Measurements from ENCODE around the gene MAP4K1.
"Not testable (repeated sequence)": the region's sequence is repeated elsewhere in the genome, so short reads cannot be mapped to it uniquely, and the experiment has no call there.

MAP4K1 gene

GRCh38 chr19:38561053-38561606 is 56.6 kb downstream of the MAP4K1 start:
- no peak overlapping the region for H3K4me3 ChIP-seq (ENCODE audit: low read depth in 1 of 2, low read length in 1 of 2)
- H3K4me1 ChIP-seq (ENCODE audit: control insufficient read depth in 1 of 2, insufficient read depth in 1 of 2, low read depth in 1 of 2, low read length in 1 of 2), result no peaks in the 10 kb centered on the region
- no peak for TF ChIP-seq CTCF (IDR thresholded peaks at IDR 0.05)

DNA sequence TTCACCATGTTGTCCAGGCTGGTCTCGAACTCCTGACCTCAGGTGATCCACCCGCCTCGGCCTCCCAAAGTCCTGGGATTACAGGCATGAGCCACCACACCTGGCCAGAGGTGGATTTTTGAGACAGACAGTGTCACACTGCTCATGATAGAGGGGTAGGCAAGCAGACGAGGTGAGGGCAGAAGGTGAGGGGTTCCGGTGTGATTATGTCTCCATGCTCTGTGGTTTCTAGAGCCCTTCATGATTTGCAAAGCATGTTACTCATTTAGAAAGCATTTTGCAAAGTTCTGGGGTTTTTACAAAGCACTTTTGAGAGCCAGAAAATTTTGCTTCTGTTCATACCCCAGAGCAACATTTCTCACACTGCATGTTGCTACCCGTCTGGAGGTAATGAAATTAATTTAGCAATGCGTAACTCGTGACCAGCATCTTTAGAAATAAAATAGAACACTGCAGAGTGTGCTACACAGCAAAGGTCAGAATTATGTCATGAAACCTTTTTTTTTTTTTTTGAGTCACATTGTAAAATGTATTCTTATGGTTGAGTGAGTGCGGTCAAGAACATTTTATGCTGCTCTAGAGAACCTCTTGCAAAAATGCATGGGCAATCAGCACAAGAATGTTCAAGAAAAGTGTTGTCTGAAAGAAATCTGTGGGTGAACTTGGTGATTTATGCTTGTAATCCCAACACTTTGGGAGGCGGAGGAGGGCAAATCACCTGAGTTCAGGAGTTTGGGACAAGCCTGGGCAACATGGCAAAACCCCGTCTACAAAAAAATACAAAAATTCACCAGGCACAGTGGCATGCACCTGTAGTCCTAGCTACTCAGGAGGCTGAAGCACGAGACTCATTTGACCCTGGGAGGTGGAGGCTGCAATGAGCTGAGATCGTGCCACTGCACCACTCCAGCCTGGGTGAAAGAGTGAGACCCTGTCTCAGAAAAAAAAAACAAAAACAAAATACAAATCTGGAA is 58.0 kb downstream of the MAP4K1 start:
- TF ChIP-seq CTCF (IDR thresholded peaks at IDR 0.05), result no peak
- no peaks in the 10 kb centered on the region for H3K4me1 ChIP-seq (ENCODE audit: control insufficient read depth in 1 of 2, insufficient read depth in 1 of 2, low read depth in 1 of 2, low read length in 1 of 2)
- no peak overlapping the region for H3K4me3 ChIP-seq (ENCODE audit: low read depth in 1 of 2, low read length in 1 of 2)
- no peak overlapping the region for H3K27ac ChIP-seq
- no peaks in the 10 kb centered on the region for H3K36me3 ChIP-seq
- no peaks in the 10 kb centered on the region for H3K9me3 ChIP-seq
- peaks cover 37% of the 10 kb centered on the region for H3K27me3 ChIP-seq

More at GRCh38 chr19:38561053-38561606, 56.6 kb downstream of the MAP4K1 start:
- Histone ChIP-seq H3K36me3 (no peaks in the 10 kb centered on the region), H3K27me3 (peaks cover 44% of the 10 kb centered on the region), H3K27ac (no peak overlapping the region), H3K9me3 (no peaks in the 10 kb centered on the region)

- H3K4me3 ChIP-seq (ENCODE audit: low read depth in 1 of 2, low read length in 1 of 2); H3K4me1 ChIP-seq (ENCODE audit: control insufficient read depth in 1 of 2, insufficient read depth in 1 of 2, low read depth in 1 of 2, low read length in 1 of 2); H3K9me3 ChIP-seq: not testable (repeated sequence)
Measured at GRCh38 chr19:38558933-38559332, 58.8 kb downstream of the MAP4K1 start.

DNA sequence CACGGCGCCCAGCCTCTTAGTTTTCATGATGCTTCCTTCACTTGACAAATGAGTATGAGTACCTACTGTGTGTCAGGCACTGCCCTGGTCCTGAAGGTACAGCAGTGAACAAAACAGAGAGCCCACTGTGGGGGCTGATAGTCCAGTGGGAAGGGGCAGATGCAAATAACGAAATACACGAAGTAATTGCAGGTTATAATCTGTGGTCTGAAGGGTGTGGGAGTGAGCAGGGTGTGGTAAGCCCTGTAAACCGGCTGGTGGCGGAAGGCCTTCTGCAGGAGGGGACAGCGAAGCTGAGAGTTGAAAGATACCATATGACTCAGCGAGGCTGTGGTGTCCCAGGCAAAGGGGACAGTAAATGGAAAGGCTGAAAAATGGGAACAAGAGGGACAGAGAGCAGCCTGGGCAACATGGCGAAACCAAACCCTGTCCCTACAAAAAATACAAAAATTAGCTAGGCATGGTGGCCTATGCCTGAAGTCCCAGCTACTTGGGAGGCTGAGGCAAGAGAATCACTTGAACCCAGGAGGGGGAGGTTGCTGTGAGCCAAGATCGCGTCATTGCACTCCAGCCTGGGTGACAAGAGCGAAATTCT is 60.5 kb downstream of the MAP4K1 start:
- H3K4me3 ChIP-seq (ENCODE audit: low read depth in 1 of 2, low read length in 1 of 2), result no peak overlapping the region
- no peak for TF ChIP-seq CTCF (IDR thresholded peaks at IDR 0.05)
- H3K36me3 ChIP-seq, result no peaks in the 10 kb centered on the region
- no peaks in the 10 kb centered on the region for H3K4me1 ChIP-seq (ENCODE audit: control insufficient read depth in 1 of 2, insufficient read depth in 1 of 2, low read depth in 1 of 2, low read length in 1 of 2)
- H3K27me3 ChIP-seq, result peaks cover 25% of the 10 kb centered on the region
- no peaks in the 10 kb centered on the region for H3K9me3 ChIP-seq
- no peak overlapping the region for H3K27ac ChIP-seq

More at GRCh38 chr19:38558933-38559332, 58.8 kb downstream of the MAP4K1 start:
- H3K36me3 ChIP-seq, H3K27ac ChIP-seq: not testable (repeated sequence)
- H3K27me3 ChIP-seq, result peaks cover 37% of the 10 kb centered on the region

GRCh38 chr19:38556521-38557174 is 61.1 kb downstream of the MAP4K1 start:
- Histone ChIP-seq H3K9me3 (no peaks in the 10 kb centered on the region), H3K27me3 (peaks cover 30% of the 10 kb centered on the region), H3K36me3 (no peaks in the 10 kb centered on the region), H3K4me3 (ENCODE audit: low read depth in 1 of 2, low read length in 1 of 2) (no peak overlapping the region), H3K27ac (no peak overlapping the region), H3K4me1 (ENCODE audit: control insufficient read depth in 1 of 2, insufficient read depth in 1 of 2, low read depth in 1 of 2, low read length in 1 of 2) (no peaks in the 10 kb centered on the region)
- TF ChIP-seq CTCF (IDR thresholded peaks at IDR 0.05), result no peak

Measured in neutrophil (primary cell).